GM23248 (cell line): ENCODE measurements around the gene DAAM1. TPM values are rescaled to one million over a fixed set of nuclear protein-coding genes. Genes with fewer than 3 reads are reported as not detected.
A peak's percentile ranks its signal among the peaks of the same experiment; 100 is the strongest.

Source experiments
- DNase-seq: peaks from one replicate; pipeline ENCODE4 v3.0.0-alpha.2; 2015
- H2AFZ ChIP-seq: fragments of 200-600 bp; sonication (generic); 2 replicates; pipeline ENCODE4 v1.6.1; 2016; ENCODE audit warnings: antibody characterized with exemption
- H3F3A ChIP-seq: fragments of 200-600 bp; sonication (generic); 2 replicates; pipeline ENCODE4 v1.6.1; 2016; ENCODE audit warnings: mild to moderate bottlenecking, antibody characterized with exemption, mixed run types; ENCODE audit not compliant: insufficient read depth
- H3K27ac ChIP-seq: fragments of 200-600 bp; sonication (generic); 2 replicates; pipeline ENCODE4 v1.5.1; 2016; ENCODE audit warnings: mild to moderate bottlenecking
- H3K27me3 ChIP-seq: fragments of 200-600 bp; sonication (generic); replicated peaks from 2 replicates; pipeline ENCODE4 v1.6.1; 2016; ENCODE audit warnings: mild to moderate bottlenecking; ENCODE audit not compliant: insufficient read depth
- H3K36me3 ChIP-seq: fragments of 200-600 bp; sonication (generic); 2 replicates; pipeline ENCODE4 v1.6.1; 2016; ENCODE audit warnings: low read depth, mild to moderate bottlenecking
- H3K4me1 ChIP-seq: fragments of 200-600 bp; sonication (generic); 2 replicates; pipeline ENCODE4 v1.6.1; 2016; ENCODE audit warnings: mild to moderate bottlenecking; ENCODE audit not compliant: insufficient read depth
- H3K4me2 ChIP-seq: fragments of 200-600 bp; sonication (generic); one replicate; pipeline ENCODE4 v1.6.1; 2016; ENCODE audit warnings: mild to moderate bottlenecking; ENCODE audit not compliant: unreplicated experiment
- H3K4me3 ChIP-seq: fragments of 200-600 bp; sonication (generic); 2 replicates; pipeline ENCODE4 v1.5.1; 2016; ENCODE audit warnings: mild to moderate bottlenecking
- H3K79me2 ChIP-seq: fragments of 200-600 bp; sonication (generic); 2 replicates; pipeline ENCODE4 v1.6.1; 2016; ENCODE audit warnings: mild to moderate bottlenecking; ENCODE audit not compliant: insufficient read depth
- H3K9ac ChIP-seq: fragments of 200-600 bp; sonication (generic); 2 replicates; pipeline ENCODE4 v1.6.1; 2016; ENCODE audit warnings: mild to moderate bottlenecking
- H3K9me2 ChIP-seq: fragments of 200-600 bp; sonication (generic); 2 replicates; pipeline ENCODE4 v1.6.1; 2016; ENCODE audit warnings: mixed run types, mild to moderate bottlenecking, moderate library complexity; ENCODE audit not compliant: insufficient read depth
- H3K9me3 ChIP-seq: fragments of 200-600 bp; sonication (generic); one replicate; pipeline ENCODE4 v1.6.1; 2017; ENCODE audit warnings: low read depth
- H4K20me1 ChIP-seq: fragments of 200-600 bp; sonication (generic); 2 replicates; pipeline ENCODE4 v1.6.0; 2016; ENCODE audit not compliant: insufficient read depth
- EZH2 ChIP-seq: fragments of 200-600 bp; sonication (generic); IDR thresholded peaks from 2 replicates; pipeline ENCODE4 v1.6.1; 2018; ENCODE audit warnings: antibody characterized with exemption, mild to moderate bottlenecking; ENCODE audit not compliant: insufficient read depth, poor library complexity, severe bottlenecking
- EZH2phosphoT487 ChIP-seq: fragments of 200-600 bp; sonication (generic); IDR thresholded peaks from 2 replicates; pipeline ENCODE4 v1.6.1; 2018; ENCODE audit warnings: antibody characterized with exemption, moderate library complexity, mild to moderate bottlenecking, low read depth; ENCODE audit not compliant: insufficient read depth
- WGBS, 2 experiments: methylation state at CpG; one replicate each; pipeline ENCODE4 v1.1.6; 2015 to 2017; ENCODE audit warnings: low lambda C conversion rate in 2 of 2, low coverage in 1 of 2; ENCODE audit errors: missing lambda C conversion rate in 2 of 2; 5-methylcytosine and 5-hydroxymethylcytosine counted together
- in situ Hi-C: fragments of 300-500 bp; cut with MboI; formaldehyde crosslinking; loops from 2 replicates; pipeline ENCODE4 v1.15.0; 2020
- polyA plus RNA-seq: library from polyadenylated mRNA; unstranded; fragments of >200 nt; fragmentation: Nextera tagmentation; extraction: Ambion mirVana; gene quantifications from 2 replicates; pipeline ENCODE4 v1.2.1, GENCODE V29; 2016
- total RNA-seq: library from RNA; depleted of rRNA; stranded (reverse); fragments of >200 nt; shearing (Covaris generic); gene quantifications from 2 replicates; pipeline ENCODE4 v1.2.3, GENCODE V29; 2014

Gene DAAM1
- total and polyA plus RNA-seq, 2 experiments from 2014 or later: 17.4 to 17.5 TPM

DNA sequence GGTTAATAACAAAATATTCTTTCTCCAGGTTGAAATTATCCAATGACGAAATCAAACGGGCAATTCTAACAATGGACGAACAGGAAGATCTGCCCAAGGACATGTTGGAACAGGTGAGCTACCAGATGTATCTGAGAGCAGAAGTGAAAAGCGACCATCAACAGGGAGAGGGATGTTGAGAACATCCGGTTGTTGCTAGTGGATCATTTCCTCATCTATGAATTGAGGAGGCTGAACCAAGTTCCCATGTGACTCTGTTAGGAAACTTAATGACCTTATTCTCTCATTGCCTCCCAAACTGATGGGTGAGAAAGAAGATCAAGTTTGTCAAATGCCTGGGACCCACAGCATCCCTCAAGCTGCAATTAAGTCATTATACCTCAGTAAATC, 159.0 kb downstream of the DAAM1 start:
- peak overlapping the region; percentile 16 for H3K4me2 ChIP-seq
- no peaks in the 10 kb centered on the region for H3K9me2 ChIP-seq
- in situ Hi-C loops: no loop called here
- H3K9ac ChIP-seq: no peak overlapping the region
- DNase-seq: no peak
- H3K79me2 ChIP-seq: no peaks in the 10 kb centered on the region
- no peaks in the 10 kb centered on the region for H3K9me3 ChIP-seq
- 90 to 92% methylated on average over 5 of the region's 5 CpGs for WGBS, 2 experiments
- no peaks in the 10 kb centered on the region for H4K20me1 ChIP-seq
- H3F3A ChIP-seq: peaks cover 13% of the 10 kb centered on the region
- H3K27ac ChIP-seq: peak overlapping the region; percentile 32; the same call in 1 of the 2 replicates
- H3K27me3 ChIP-seq: no peaks in the 10 kb centered on the region
- no peak overlapping the region for H2AFZ ChIP-seq
- H3K4me1 ChIP-seq: peaks cover 16% of the 10 kb centered on the region
- H3K4me3 ChIP-seq: no peak overlapping the region
- TF ChIP-seq EZH2: no peak
- TF ChIP-seq EZH2phosphoT487: no peak
- peaks cover 21% of the 10 kb centered on the region for H3K36me3 ChIP-seq

DNA sequence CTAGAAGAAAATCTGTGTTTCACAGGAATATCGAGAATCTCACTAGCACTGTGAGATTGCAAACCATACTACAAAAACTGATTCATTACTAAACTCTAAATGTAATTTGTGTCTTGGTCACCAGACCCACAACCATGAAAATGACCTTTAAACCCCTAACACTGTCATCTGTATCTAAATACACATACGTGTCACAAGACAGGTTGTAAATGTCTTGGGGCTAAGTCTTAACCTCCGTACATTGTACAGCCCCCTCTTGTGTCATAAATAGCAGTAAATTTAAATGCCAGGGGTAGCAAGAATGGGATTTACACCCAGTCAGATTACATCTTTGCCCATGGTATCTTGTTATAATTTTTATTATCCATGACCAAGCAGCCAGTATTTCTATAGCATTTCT, 159.4 kb downstream of the DAAM1 start:
- Histone ChIP-seq H3K9me3 (no peaks in the 10 kb centered on the region), H3K9me2 (no peaks in the 10 kb centered on the region), H3K4me1 (peaks cover 16% of the 10 kb centered on the region), H2AFZ (no peak overlapping the region), H4K20me1 (no peaks in the 10 kb centered on the region), H3K27me3 (no peaks in the 10 kb centered on the region), H3K27ac (0 out of 2 replicates have a peak overlapping the region, but pooled peaks have one; percentile 32), H3K9ac (no peak overlapping the region), H3K4me2 (no peak overlapping the region), H3K79me2 (no peaks in the 10 kb centered on the region), H3F3A (peaks cover 13% of the 10 kb centered on the region), H3K4me3 (no peak overlapping the region), H3K36me3 (peaks cover 24% of the 10 kb centered on the region)
- 98 to 99% methylated on average over 3 of the region's 3 CpGs for WGBS, 2 experiments
- TF ChIP-seq EZH2 (no peak), EZH2phosphoT487 (no peak)
- no peak for DNase-seq
- in situ Hi-C loops: no loop called here

GRCh38 chr14:59349258-59349701, 160.8 kb downstream of the DAAM1 start:
- Histone ChIP-seq H3K27ac (no peak overlapping the region), H4K20me1 (no peaks in the 10 kb centered on the region), H3K36me3 (peaks cover 26% of the 10 kb centered on the region), H3K9ac (no peak overlapping the region), H2AFZ (no peak overlapping the region), H3K27me3 (no peaks in the 10 kb centered on the region), H3K9me2 (no peaks in the 10 kb centered on the region), H3F3A (peaks cover 14% of the 10 kb centered on the region), H3K4me1 (peaks cover 17% of the 10 kb centered on the region), H3K9me3 (no peaks in the 10 kb centered on the region), H3K4me2 (no peak overlapping the region), H3K4me3 (no peak overlapping the region), H3K79me2 (no peaks in the 10 kb centered on the region)
- DNase-seq: no peak
- WGBS, 2 experiments: 87 to 91% methylated on average over 4 of the region's 4 CpGs
- in situ Hi-C loops: no loop called here
- no peak for TF ChIP-seq EZH2
- TF ChIP-seq EZH2phosphoT487: no peak

- TF ChIP-seq EZH2 (no peak), EZH2phosphoT487 (no peak)
- DNase-seq: no peak
- Histone ChIP-seq H3K4me2 (no peak overlapping the region), H3K9me3 (no peaks in the 10 kb centered on the region), H3F3A (peaks cover 15% of the 10 kb centered on the region), H3K4me3 (no peak overlapping the region), H3K27me3 (no peaks in the 10 kb centered on the region), H4K20me1 (no peaks in the 10 kb centered on the region), H3K36me3 (peaks cover 34% of the 10 kb centered on the region), H3K9ac (no peak overlapping the region), H2AFZ (no peak overlapping the region), H3K4me1 (peaks cover 18% of the 10 kb centered on the region), H3K79me2 (no peaks in the 10 kb centered on the region), H3K9me2 (no peaks in the 10 kb centered on the region), H3K27ac (no peak overlapping the region)
- 62 to 74% methylated on average over 3 of the region's 3 CpGs for WGBS, 2 experiments
- in situ Hi-C loops: no loop called here
These were observed 164.5 kb downstream of the DAAM1 start for GRCh38 chr14:59352961-59353360.

- DNase-seq: peak; percentile 75
- H3F3A ChIP-seq: peaks cover 20% of the 10 kb centered on the region
- H3K9me2 ChIP-seq: no peaks in the 10 kb centered on the region
- H3K79me2 ChIP-seq: no peaks in the 10 kb centered on the region
- no peak overlapping the region for H3K4me3 ChIP-seq
- no peaks in the 10 kb centered on the region for H3K27me3 ChIP-seq
- in situ Hi-C loops: no loop called here
- H3K36me3 ChIP-seq: peaks cover 29% of the 10 kb centered on the region
- no peaks in the 10 kb centered on the region for H4K20me1 ChIP-seq
- H3K4me1 ChIP-seq: peaks cover 33% of the 10 kb centered on the region
- H3K4me2 ChIP-seq: no peak overlapping the region
- TF ChIP-seq EZH2phosphoT487: no peak
- TF ChIP-seq EZH2: no peak
- H3K9ac ChIP-seq: no peak overlapping the region
- WGBS, 2 experiments: 64 to 73% methylated on average over 3 of the region's 3 CpGs
- no peaks in the 10 kb centered on the region for H3K9me3 ChIP-seq
- peak overlapping the region; percentile 52 for H3K27ac ChIP-seq
- H2AFZ ChIP-seq: no peak overlapping the region
These were observed 166.2 kb downstream of the DAAM1 start for GRCh38 chr14:59354666-59355065.
